Transverse colon (tissue), 3 donors: ENCODE data around the gene TMEM167A.

Source experiments
- CTCF ChIP-seq, 5 experiments: fragments of 200-600 bp in 3 of 5; fragments of 450-650 bp in 2 of 5; sonication (generic) in 3 of 5; IDR thresholded peaks; 1 replicate in 2 of 5; 2 replicates in 3 of 5; pipeline ENCODE4 v1.5.1; 2016 to 2017; ENCODE audit warnings: antibody characterized with exemption in 5 of 5, inconsistent platforms in 3 of 5, mild to moderate bottlenecking in 2 of 5, moderate library complexity in 1 of 5
- POLR2A ChIP-seq: fragments of 450-650 bp; IDR thresholded peaks from one replicate; pipeline ENCODE4 v1.6.1; 2016; ENCODE audit warnings: antibody characterized with exemption, mild to moderate bottlenecking, moderate library complexity

GRCh38 chr5:83126501-83126900 lies 49.3 kb upstream of the TMEM167A start:
- TF ChIP-seq CTCF (IDR thresholded peaks at IDR 0.05) = no peak
- TF ChIP-seq POLR2A = no peak
